BLaER1 treated with 17β-estradiol and CSF1 and Interleukin-3, amounts not matched to agents 10 nM and 100 nM (cell line): ENCODE measurements around the gene RUSF1.

Experiments
- H3K27ac ChIP-seq, 11 experiments: shearing (Covaris generic); formaldehyde crosslinking; 2 replicates each; pipeline ENCODE4 v1.8.1; 2022
- H3K27me3 ChIP-seq, 11 experiments: shearing (Covaris generic); formaldehyde crosslinking; 2 replicates each; pipeline ENCODE4 v1.8.1; 2022
- H3K36me3 ChIP-seq, 11 experiments: shearing (Covaris generic); formaldehyde crosslinking; 2 replicates each; pipeline ENCODE4 v1.8.1; 2022
- H3K4me1 ChIP-seq, 10 experiments: shearing (Covaris generic); formaldehyde crosslinking; 2 replicates each; pipeline ENCODE4 v1.8.1; 2022
- H3K4me2 ChIP-seq, 11 experiments: shearing (Covaris generic); formaldehyde crosslinking; 2 replicates each; pipeline ENCODE4 v1.8.1; 2022
- H3K4me3 ChIP-seq, 10 experiments: shearing (Covaris generic); formaldehyde crosslinking; 2 replicates each; pipeline ENCODE4 v1.8.1; 2022
- H3K9ac ChIP-seq, 11 experiments: shearing (Covaris generic); formaldehyde crosslinking; 2 replicates each; pipeline ENCODE4 v1.8.1; 2022
- H3K9me3 ChIP-seq, 11 experiments: shearing (Covaris generic); formaldehyde crosslinking; replicated peaks in 1 of 11; 2 replicates each; pipeline ENCODE4 v1.8.1; 2022
- H4K20me1 ChIP-seq, 11 experiments: shearing (Covaris generic); formaldehyde crosslinking; 2 replicates each; pipeline ENCODE4 v1.8.1; 2022
- Cebpa-rat ChIP-seq, 11 experiments: shearing (Covaris generic); IDR thresholded peaks; 2 replicates each; pipeline ENCODE4 v1.8.1; 2022

Gene RUSF1

GRCh38 chr16:31476303-31477219 is 31.6 kb downstream of the RUSF1 start:
- H3K36me3 ChIP-seq = peaks cover 0 to 11% (median 0%) of the 10 kb centered on the region in 11 experiments; a peak in 4 of 22 replicates
- no peak for TF ChIP-seq Cebpa-rat (IDR thresholded peaks at IDR 0.05)
- peak overlapping the region; percentile 54 to 72 (median 66) for H3K4me3 ChIP-seq
- peak overlapping the region; percentile 43 to 82 (median 72); a peak in 19 of 22 replicates for H3K27ac ChIP-seq
- peak overlapping the region; percentile 87 to 100 (median 97) for H3K4me2 ChIP-seq
- H3K9ac ChIP-seq = peak overlapping the region; percentile 65 to 83 (median 79)
- H3K9me3 ChIP-seq = no peaks in the 10 kb centered on the region
- H4K20me1 ChIP-seq = no peaks in the 10 kb centered on the region
- no peaks in the 10 kb centered on the region for H3K27me3 ChIP-seq
- H3K4me1 ChIP-seq = peaks cover 47 to 69% (median 60%) of the 10 kb centered on the region in 10 experiments

- peak overlapping the region in 5 of 10 experiments; percentile 58 to 72 (median 67); a peak in 6 of 20 replicates for H3K4me3 ChIP-seq
- no peak for TF ChIP-seq Cebpa-rat (IDR thresholded peaks at IDR 0.05)
- H3K36me3 ChIP-seq = peaks cover 0 to 11% (median 0%) of the 10 kb centered on the region in 11 experiments; a peak in 4 of 22 replicates
- peak overlapping the region in 5 of 11 experiments; percentile 76 to 83 (median 79); a peak in 6 of 22 replicates for H3K9ac ChIP-seq
- H3K4me2 ChIP-seq = peak overlapping the region; percentile 73 to 100 (median 97); a peak in 21 of 22 replicates
- no peaks in the 10 kb centered on the region for H4K20me1 ChIP-seq
- H3K27me3 ChIP-seq = no peaks in the 10 kb centered on the region
- peak overlapping the region in 5 of 11 experiments; percentile 63 to 82 (median 79); a peak in 6 of 22 replicates for H3K27ac ChIP-seq
- no peaks in the 10 kb centered on the region for H3K9me3 ChIP-seq
- peaks cover 51 to 72% (median 63%) of the 10 kb centered on the region in 10 experiments for H3K4me1 ChIP-seq
These were observed 32.3 kb downstream of the RUSF1 start for GRCh38 chr16:31475946-31476302.

GRCh38 chr16:31474773-31475738 is 33.1 kb downstream of the RUSF1 start:
- peak overlapping the region in 8 of 11 experiments; percentile 2 to 100 (median 97); a peak in 6 of 22 replicates for H3K4me2 ChIP-seq
- no peaks in the 10 kb centered on the region for H3K27me3 ChIP-seq

GRCh38 chr16:31474173-31474714 is 33.9 kb downstream of the RUSF1 start:
- Histone ChIP-seq H3K9me3 (no peaks in the 10 kb centered on the region), H3K4me3 (no peak overlapping the region), H3K36me3 (peaks cover 0 to 11% (median 0%) of the 10 kb centered on the region in 11 experiments; a peak in 4 of 22 replicates), H3K9ac (no peak overlapping the region), H4K20me1 (no peaks in the 10 kb centered on the region), H3K4me1 (peaks cover 52 to 73% (median 67%) of the 10 kb centered on the region in 10 experiments), H3K4me2 (peak overlapping the region in 5 of 11 experiments; percentile 2 to 84 (median 16); a peak in 1 of 22 replicates), H3K27me3 (no peaks in the 10 kb centered on the region), H3K27ac (no peak overlapping the region)
- TF ChIP-seq Cebpa-rat (IDR thresholded peaks at IDR 0.05) = no peak

More at GRCh38 chr16:31474773-31475738, 33.1 kb downstream of the RUSF1 start:
- no peak for TF ChIP-seq Cebpa-rat (IDR thresholded peaks at IDR 0.05)
- no peaks in the 10 kb centered on the region for H4K20me1 ChIP-seq
- peaks cover 52 to 75% (median 65%) of the 10 kb centered on the region in 10 experiments for H3K4me1 ChIP-seq
- no peak overlapping the region for H3K4me3 ChIP-seq
- no peak overlapping the region for H3K27ac ChIP-seq
- H3K36me3 ChIP-seq = peaks cover 0 to 11% (median 0%) of the 10 kb centered on the region in 11 experiments; a peak in 4 of 22 replicates
- H3K9ac ChIP-seq = no peak overlapping the region
- no peaks in the 10 kb centered on the region for H3K9me3 ChIP-seq

- Histone ChIP-seq H3K27ac (no peak overlapping the region), H3K27me3 (no peaks in the 10 kb centered on the region), H3K9me3 (no peaks in the 10 kb centered on the region), H4K20me1 (no peaks in the 10 kb centered on the region), H3K36me3 (peaks cover 0 to 11% (median 0%) of the 10 kb centered on the region in 11 experiments; a peak in 4 of 22 replicates), H3K4me3 (no peak overlapping the region; a peak in 1 of 20 replicates), H3K4me1 (peaks cover 54 to 80% (median 74%) of the 10 kb centered on the region in 10 experiments), H3K9ac (no peak overlapping the region), H3K4me2 (peak overlapping the region; percentile 76 to 96 (median 91); a peak in 20 of 22 replicates)
- TF ChIP-seq Cebpa-rat (IDR thresholded peaks at IDR 0.05) = no peak
These were observed 34.8 kb downstream of the RUSF1 start for GRCh38 chr16:31473264-31473984.

GRCh38 chr16:31472709-31473203 is 35.4 kb downstream of the RUSF1 start:
- Histone ChIP-seq H3K27me3 (no peaks in the 10 kb centered on the region), H3K36me3 (peaks cover 0 to 11% (median 0%) of the 10 kb centered on the region in 11 experiments; a peak in 4 of 22 replicates), H3K9me3 (no peaks in the 10 kb centered on the region), H4K20me1 (no peaks in the 10 kb centered on the region), H3K4me1 (peaks cover 58 to 80% (median 75%) of the 10 kb centered on the region in 10 experiments), H3K27ac (peak overlapping the region; percentile 49 to 82 (median 73); a peak in 18 of 22 replicates), H3K4me3 (peak overlapping the region; percentile 54 to 74 (median 64)), H3K9ac (peak overlapping the region; percentile 69 to 82 (median 78); a peak in 21 of 22 replicates), H3K4me2 (peak overlapping the region; percentile 76 to 96 (median 91))
- no peak for TF ChIP-seq Cebpa-rat (IDR thresholded peaks at IDR 0.05)

GRCh38 chr16:31471875-31472708 is 36.1 kb downstream of the RUSF1 start, which contains the start of gene TGFB1I1:
Gene TGFB1I1, plus strand, starts transcription at chr16:31472152. Its CDS starts 37 bp downstream, at chr16:31472189.
- no peaks in the 10 kb centered on the region for H3K27me3 ChIP-seq
- no peaks in the 10 kb centered on the region for H3K9me3 ChIP-seq
- H3K36me3 ChIP-seq = peaks cover 0 to 11% (median 0%) of the 10 kb centered on the region in 11 experiments; a peak in 4 of 22 replicates
- peaks cover 58 to 80% (median 76%) of the 10 kb centered on the region in 10 experiments for H3K4me1 ChIP-seq
- no peaks in the 10 kb centered on the region; a peak in 1 of 22 replicates for H4K20me1 ChIP-seq
- H3K4me2 ChIP-seq = peak within 1 kb of the TSS; percentile 84 to 98 (median 91)
- no peak for TF ChIP-seq Cebpa-rat (IDR thresholded peaks at IDR 0.05)
- H3K9ac ChIP-seq = peak within 1 kb of the TSS; percentile 69 to 82 (median 78)
- H3K27ac ChIP-seq = peak within 1 kb of the TSS; percentile 58 to 82 (median 73)
- peak within 1 kb of the TSS; percentile 54 to 74 (median 64) for H3K4me3 ChIP-seq
